GM23338 (cell line): ENCODE results near the gene ANO4.

ENCODE experiments used
- CREB1 ChIP-seq: fragments of 250-450 bp; sonication (Bioruptor Pico); IDR thresholded peaks from 2 replicates; pipeline ENCODE4 v1.5.0; 2020; ENCODE audit warnings: low read depth, mild to moderate bottlenecking, moderate library complexity
- EZH2 ChIP-seq: fragments of 200-600 bp; sonication (generic); IDR thresholded peaks from one replicate; pipeline ENCODE4 v1.8.0; 2017; ENCODE audit warnings: antibody characterized with exemption, mild to moderate bottlenecking, low read depth; ENCODE audit not compliant: unreplicated experiment
- EZH2phosphoT487 ChIP-seq: fragments of 200-600 bp; sonication (generic); IDR thresholded peaks from one replicate; pipeline ENCODE4 v1.8.1; 2018; ENCODE audit warnings: antibody characterized with exemption; ENCODE audit not compliant: unreplicated experiment
- JUNB ChIP-seq: IDR thresholded peaks from one replicate; pipeline ENCODE4 v1.6.1; 2016; ENCODE audit warnings: antibody characterized with exemption; ENCODE audit not compliant: unreplicated experiment
- NANOG ChIP-seq: IDR thresholded peaks from 2 replicates; pipeline ENCODE4 v1.6.1; 2016; ENCODE audit warnings: antibody characterized with exemption, borderline replicate concordance
- POLR2AphosphoS5 ChIP-seq: IDR thresholded peaks from 2 replicates; pipeline ENCODE4 v1.6.1; 2016; ENCODE audit warnings: antibody characterized with exemption, low read depth
- REST ChIP-seq: IDR thresholded peaks from one replicate; pipeline ENCODE4 v1.6.1; 2018; ENCODE audit warnings: antibody characterized with exemption; ENCODE audit not compliant: unreplicated experiment
- ZNF114 ChIP-seq: fragments of 250-450 bp; sonication (Bioruptor Pico); IDR thresholded peaks from 2 replicates; pipeline ENCODE4 v1.5.0; 2020; ENCODE audit warnings: mild to moderate bottlenecking, moderate library complexity
- ZNF331 ChIP-seq: fragments of 250-450 bp; sonication (Bioruptor Pico); IDR thresholded peaks from 2 replicates; pipeline ENCODE4 v1.5.0; 2020; ENCODE audit warnings: low read depth, mild to moderate bottlenecking, moderate library complexity
- TF ChIP-seq, protein P1 (sequence below), 2 experiments: fragments of 200-600 bp in 1 of 2; sonication (generic) in 1 of 2; conservative IDR thresholded peaks; 2 replicates each; pipeline versions ENCODE4 v1.5.1 to v1.6.1; 2016 to 2017; ENCODE audit warnings: antibody characterized with exemption in 2 of 2, low read depth in 2 of 2, mild to moderate bottlenecking in 2 of 2, moderate library complexity in 1 of 2
- TF ChIP-seq, protein P2 (sequence below): IDR thresholded peaks from 2 replicates; pipeline ENCODE4 v1.6.1; 2016; ENCODE audit warnings: antibody characterized with exemption

DNA sequence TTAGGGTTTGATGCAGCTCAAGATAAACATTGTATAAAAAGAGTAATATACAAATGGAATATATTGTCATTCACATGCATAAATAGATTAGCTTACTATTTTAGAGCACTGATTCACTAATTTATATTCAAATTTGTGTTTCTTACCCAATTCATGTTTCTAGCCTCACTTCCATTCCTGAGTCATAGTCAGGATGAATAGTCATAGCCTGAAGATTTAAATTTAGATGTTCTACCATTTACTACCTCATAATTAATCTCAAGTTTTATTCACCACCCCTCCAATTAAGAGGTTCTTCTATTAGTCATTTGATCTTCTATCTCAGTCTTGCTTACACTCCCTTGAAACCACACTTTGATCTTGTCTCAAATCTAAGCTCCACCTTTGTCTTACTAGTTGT lies 38.7 kb downstream of the ANO4 start:
- TF ChIP-seq EZH2, result no peak
- TF ChIP-seq ZNF331 (CRISPR knock-in tag), result no peak
- no peak for TF ChIP-seq POLR2AphosphoS5
- TF ChIP-seq, protein P1, sequence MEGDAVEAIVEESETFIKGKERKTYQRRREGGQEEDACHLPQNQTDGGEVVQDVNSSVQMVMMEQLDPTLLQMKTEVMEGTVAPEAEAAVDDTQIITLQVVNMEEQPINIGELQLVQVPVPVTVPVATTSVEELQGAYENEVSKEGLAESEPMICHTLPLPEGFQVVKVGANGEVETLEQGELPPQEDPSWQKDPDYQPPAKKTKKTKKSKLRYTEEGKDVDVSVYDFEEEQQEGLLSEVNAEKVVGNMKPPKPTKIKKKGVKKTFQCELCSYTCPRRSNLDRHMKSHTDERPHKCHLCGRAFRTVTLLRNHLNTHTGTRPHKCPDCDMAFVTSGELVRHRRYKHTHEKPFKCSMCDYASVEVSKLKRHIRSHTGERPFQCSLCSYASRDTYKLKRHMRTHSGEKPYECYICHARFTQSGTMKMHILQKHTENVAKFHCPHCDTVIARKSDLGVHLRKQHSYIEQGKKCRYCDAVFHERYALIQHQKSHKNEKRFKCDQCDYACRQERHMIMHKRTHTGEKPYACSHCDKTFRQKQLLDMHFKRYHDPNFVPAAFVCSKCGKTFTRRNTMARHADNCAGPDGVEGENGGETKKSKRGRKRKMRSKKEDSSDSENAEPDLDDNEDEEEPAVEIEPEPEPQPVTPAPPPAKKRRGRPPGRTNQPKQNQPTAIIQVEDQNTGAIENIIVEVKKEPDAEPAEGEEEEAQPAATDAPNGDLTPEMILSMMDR (conservative IDR thresholded peaks at IDR 0.05; ENCODE audit: low read depth in 2 of 2), result no peak
- no peak for TF ChIP-seq CREB1 (CRISPR knock-in tag)
- no peak for TF ChIP-seq REST
- no peak for TF ChIP-seq JUNB
- no peak for TF ChIP-seq EZH2phosphoT487
- TF ChIP-seq ZNF114 (CRISPR knock-in tag), result no peak
- no peak for TF ChIP-seq NANOG
- TF ChIP-seq, protein P2, sequence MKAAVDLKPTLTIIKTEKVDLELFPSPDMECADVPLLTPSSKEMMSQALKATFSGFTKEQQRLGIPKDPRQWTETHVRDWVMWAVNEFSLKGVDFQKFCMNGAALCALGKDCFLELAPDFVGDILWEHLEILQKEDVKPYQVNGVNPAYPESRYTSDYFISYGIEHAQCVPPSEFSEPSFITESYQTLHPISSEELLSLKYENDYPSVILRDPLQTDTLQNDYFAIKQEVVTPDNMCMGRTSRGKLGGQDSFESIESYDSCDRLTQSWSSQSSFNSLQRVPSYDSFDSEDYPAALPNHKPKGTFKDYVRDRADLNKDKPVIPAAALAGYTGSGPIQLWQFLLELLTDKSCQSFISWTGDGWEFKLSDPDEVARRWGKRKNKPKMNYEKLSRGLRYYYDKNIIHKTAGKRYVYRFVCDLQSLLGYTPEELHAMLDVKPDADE, result no peak
